ENCODE measurements around the gene FOXD4L1.
"Not testable (repeated sequence)": the region's sequence is repeated elsewhere in the genome, so short reads cannot be mapped to it uniquely, and the experiment has no call there.

FOXD4L1 gene

GRCh38 chr2:113498365-113498764 lies at the start of gene FOXD4L1:
TSS of gene FOXD4L1 (plus strand) at chr2:113498665. CDS start at chr2:113499257, 592 bp downstream.
- in situ Hi-C loops (cut with MboI; ENCODE audit: low sequenced_read_pairs) = not testable (repeated sequence)

- in situ Hi-C loops (cut with MboI; ENCODE audit: low sequenced_read_pairs) = not testable (repeated sequence)
These were observed 32.7 kb upstream of the FOXD4L1 start for GRCh38 chr2:113465770-113466169.

- in situ Hi-C loops (cut with MboI; ENCODE audit: low sequenced_read_pairs) = not testable (repeated sequence)
These were observed 21.6 kb upstream of the FOXD4L1 start for GRCh38 chr2:113476688-113477368.

GRCh38 chr2:113496527-113496926 lies 1.9 kb upstream of the FOXD4L1 start:
- in situ Hi-C loops (cut with MboI; ENCODE audit: low sequenced_read_pairs) = not testable (repeated sequence)

GRCh38 chr2:113499019-113499885 lies 787 bp downstream of the FOXD4L1 start:
- in situ Hi-C loops (cut with MboI; ENCODE audit: low sequenced_read_pairs) = not testable (repeated sequence)

GRCh38 chr2:113499886-113500722 lies 1.6 kb downstream of the FOXD4L1 start:
- in situ Hi-C loops (cut with MboI; ENCODE audit: low sequenced_read_pairs) = not testable (repeated sequence)

GRCh38 chr2:113500723-113501038 lies 2.2 kb downstream of the FOXD4L1 start:
- in situ Hi-C loops (cut with MboI; ENCODE audit: low sequenced_read_pairs) = not testable (repeated sequence)

- in situ Hi-C loops (cut with MboI; ENCODE audit: low sequenced_read_pairs) = not testable (repeated sequence)
These were observed 4.0 kb downstream of the FOXD4L1 start for GRCh38 chr2:113502216-113503093.

GRCh38 chr2:113503094-113504042 lies 4.9 kb downstream of the FOXD4L1 start:
- in situ Hi-C loops (cut with MboI; ENCODE audit: low sequenced_read_pairs) = not testable (repeated sequence)

GRCh38 chr2:113504081-113504480 lies 5.6 kb downstream of the FOXD4L1 start:
- in situ Hi-C loops (cut with MboI; ENCODE audit: low sequenced_read_pairs) = not testable (repeated sequence)

GRCh38 chr2:113507394-113508140 lies 9.1 kb downstream of the FOXD4L1 start:
- in situ Hi-C loops (cut with MboI; ENCODE audit: low sequenced_read_pairs) = not testable (repeated sequence)

- in situ Hi-C loops (cut with MboI; ENCODE audit: low sequenced_read_pairs) = not testable (repeated sequence)
These were observed 9.7 kb downstream of the FOXD4L1 start for GRCh38 chr2:113508187-113508586.

- in situ Hi-C loops (cut with MboI; ENCODE audit: low sequenced_read_pairs) = not testable (repeated sequence)
These were observed 12.4 kb downstream of the FOXD4L1 start for GRCh38 chr2:113510913-113511312.

GRCh38 chr2:113511859-113512258 lies 13.4 kb downstream of the FOXD4L1 start:
- in situ Hi-C loops (cut with MboI; ENCODE audit: low sequenced_read_pairs) = not testable (repeated sequence)

- in situ Hi-C loops (cut with MboI; ENCODE audit: low sequenced_read_pairs) = not testable (repeated sequence)
These were observed 17.0 kb downstream of the FOXD4L1 start for GRCh38 chr2:113515457-113515856.

- in situ Hi-C loops (cut with MboI; ENCODE audit: low sequenced_read_pairs) = not testable (repeated sequence)
These were observed 17.5 kb downstream of the FOXD4L1 start for GRCh38 chr2:113515995-113516394.

GRCh38 chr2:113517025-113517424 lies 18.6 kb downstream of the FOXD4L1 start:
- in situ Hi-C loops (cut with MboI; ENCODE audit: low sequenced_read_pairs) = not testable (repeated sequence)

GRCh38 chr2:113520837-113521236 lies 22.4 kb downstream of the FOXD4L1 start:
- in situ Hi-C loops (cut with MboI; ENCODE audit: low sequenced_read_pairs) = not testable (repeated sequence)
